GM12875 (cell line): ENCODE data around the gene HOXA6.

Experiments used
- H3K4me3 ChIP-seq: one replicate; pipeline ENCODE4 v1.5.1; 2011; ENCODE audit warnings: low read depth, low read length, control low read depth
- CTCF ChIP-seq: IDR thresholded peaks from 2 replicates; pipeline ENCODE4 v1.5.1; 2011; ENCODE audit warnings: low read depth, mild to moderate bottlenecking, control low read depth, inconsistent platforms, low read length, moderate library complexity, borderline replicate concordance; ENCODE audit not compliant: insufficient read depth

Gene HOXA6

GRCh38 chr7:27098578-27099451 is 48.8 kb downstream of the HOXA6 start:
- TF ChIP-seq CTCF, result no peak
- H3K4me3 ChIP-seq, result no peak overlapping the region

- H3K4me3 ChIP-seq, result no peak overlapping the region
- TF ChIP-seq CTCF, result no peak
These were observed 49.6 kb downstream of the HOXA6 start for GRCh38 chr7:27097686-27098577.

GRCh38 chr7:27096768-27097514 is 50.6 kb downstream of the HOXA6 start:
- TF ChIP-seq CTCF, result no peak
- peak overlapping the region; percentile 71 for H3K4me3 ChIP-seq

GRCh38 chr7:27095897-27096767 is 51.4 kb downstream of the HOXA6 start, which contains the start of gene HOXA1:
TSS of gene HOXA1 (minus strand) at chr7:27096000. CDS start at chr7:27095912, 88 bp downstream.
- peak within 1 kb of the TSS; percentile 71 for H3K4me3 ChIP-seq
- TF ChIP-seq CTCF, result no peak
